ENCODE measurements around the gene OSM.
A peak's percentile ranks its signal among the peaks of the same experiment; 100 is the strongest.
"Not testable (repeated sequence)": the region's sequence is repeated elsewhere in the genome, so short reads cannot be mapped to it uniquely, and the experiment has no call there.

The OSM gene

GRCh38 chr22:30222321-30222720 lies 44.3 kb downstream of the OSM start:
- DNase-seq: no peak

- DNase-seq: peak; percentile 59
Observed at GRCh38 chr22:30221121-30221992, 45.3 kb downstream of the OSM start.

GRCh38 chr22:30220338-30221012 lies 46.2 kb downstream of the OSM start:
- DNase-seq: no peak

DNA sequence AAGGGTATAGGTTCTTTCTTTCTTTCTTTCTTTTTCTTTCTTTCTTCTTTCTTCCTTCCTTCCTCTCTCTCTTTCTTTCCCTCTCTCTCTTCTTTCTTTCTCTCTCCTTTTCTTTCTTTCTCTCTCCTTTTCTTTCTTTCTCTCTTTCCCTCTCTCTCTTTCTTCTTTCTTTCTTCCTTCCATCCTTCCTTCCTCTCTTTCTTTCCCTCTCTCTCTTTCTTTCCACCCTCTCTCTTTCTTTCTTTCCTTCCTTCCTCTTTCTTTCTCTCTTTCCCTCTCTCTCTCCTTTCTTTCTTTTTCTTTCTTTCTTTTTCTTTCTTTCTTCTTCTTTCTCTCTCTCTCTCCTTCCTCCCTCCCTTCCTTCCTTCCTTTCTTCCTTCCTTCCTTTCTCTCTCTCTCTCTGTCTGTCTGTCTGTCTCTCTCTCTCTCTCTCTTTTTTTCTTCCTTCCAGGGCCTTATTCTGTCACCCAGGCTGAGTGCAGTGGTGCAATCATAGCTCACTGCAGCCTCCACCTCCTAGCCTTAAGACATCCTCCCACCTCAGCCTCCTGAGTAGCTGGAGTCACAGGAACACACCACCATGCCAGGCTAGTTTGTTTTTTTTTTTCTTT lies 46.9 kb downstream of the OSM start:
- no peak for DNase-seq

DNA sequence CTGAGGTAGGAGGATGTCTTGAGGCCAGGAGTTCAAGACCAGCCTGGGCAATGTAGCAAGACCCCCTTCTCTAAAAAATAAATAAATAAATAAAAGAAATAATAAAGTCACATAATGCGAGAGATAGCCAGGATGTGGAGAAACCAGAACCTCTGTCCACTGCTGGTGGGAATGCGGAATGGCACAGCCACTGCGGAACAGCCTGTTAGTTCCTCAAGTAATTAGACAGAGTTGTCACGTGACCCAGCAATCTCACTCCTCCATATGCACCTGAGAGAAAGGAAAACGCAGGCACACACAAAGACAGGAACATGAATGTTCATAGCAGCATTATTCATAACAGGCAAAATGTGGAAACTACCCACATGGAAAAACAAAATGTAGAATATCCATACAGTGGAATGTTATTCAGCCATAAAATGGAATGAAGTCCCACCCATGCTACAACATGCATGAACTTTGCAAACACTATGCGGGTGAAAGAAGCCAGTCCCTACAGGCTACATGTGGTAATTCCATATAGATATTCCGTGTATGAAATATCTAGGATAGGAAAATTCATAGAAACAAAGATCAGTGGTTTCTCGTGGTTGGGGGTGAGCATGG lies 47.5 kb downstream of the OSM start:
- DNase-seq: no peak

DNA sequence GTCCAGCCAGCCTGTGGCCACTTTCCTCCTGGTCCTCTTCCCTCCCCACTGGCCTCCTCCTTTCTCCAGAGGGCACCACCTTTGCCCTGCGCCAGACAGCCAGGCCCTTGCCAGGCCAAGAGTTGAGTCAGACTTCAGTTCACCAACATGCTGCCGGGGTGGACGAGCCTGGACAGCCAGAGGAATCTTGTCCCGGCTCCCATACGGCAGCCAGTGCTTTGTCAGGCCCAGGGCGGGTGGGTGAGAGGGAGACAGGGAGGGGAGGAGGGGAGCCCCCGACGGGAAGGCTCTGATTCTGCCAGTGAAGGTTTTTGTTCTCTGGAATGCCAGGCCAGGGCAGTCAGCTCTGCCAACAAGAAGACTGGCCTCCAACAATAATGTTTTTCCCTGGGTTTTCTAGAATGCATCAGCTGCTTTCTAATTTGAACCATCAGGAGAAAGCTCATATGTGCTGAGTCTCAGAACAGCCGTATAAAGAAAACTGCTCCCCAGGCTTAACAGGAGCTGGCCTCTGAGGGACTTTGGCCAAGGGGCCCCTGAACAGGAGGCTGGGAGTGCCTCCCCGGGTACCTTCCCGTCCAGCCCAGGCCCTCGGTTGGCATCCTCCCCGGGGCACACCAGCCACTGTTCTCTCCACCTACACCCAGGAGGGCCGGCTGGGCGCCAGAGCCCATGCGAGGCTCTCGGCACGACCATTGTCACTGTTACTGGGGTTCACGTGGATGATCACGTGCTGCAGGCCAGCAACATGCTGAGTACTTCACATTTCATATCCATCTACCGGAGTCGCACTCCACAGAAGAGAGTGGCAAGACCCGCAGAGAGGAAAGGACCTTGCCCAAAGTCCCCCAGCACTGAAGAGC lies 48.7 kb downstream of the OSM start:
- no peak for DNase-seq

DNA sequence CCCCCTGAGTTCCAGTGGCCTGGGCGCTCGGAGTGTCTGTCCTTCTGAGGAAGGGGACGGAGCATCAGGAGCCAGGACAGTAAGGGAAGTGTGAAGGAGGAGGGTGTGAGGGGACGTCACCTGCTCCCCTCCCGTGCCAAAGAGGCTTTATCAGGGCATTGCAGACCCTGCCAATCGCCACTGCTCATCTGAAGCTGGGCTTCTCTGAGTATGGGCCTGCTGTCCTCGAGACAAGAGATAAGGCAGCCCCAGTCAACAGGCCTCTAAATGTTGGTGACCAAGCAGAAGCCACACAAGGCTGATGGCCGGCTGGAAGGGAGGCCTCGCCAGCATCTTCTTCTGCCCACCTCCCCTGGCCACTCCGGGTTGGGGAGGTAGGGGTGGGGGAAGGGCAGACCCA lies 49.9 kb downstream of the OSM start:
- DNase-seq: no peak

- DNase-seq: not testable (repeated sequence)
Observed at GRCh38 chr22:30216272-30216671, 50.4 kb downstream of the OSM start.

- DNase-seq: no peak
Observed at GRCh38 chr22:30214703-30215407, 51.8 kb downstream of the OSM start.

- no peak for DNase-seq
Observed at GRCh38 chr22:30212996-30213441, 53.6 kb downstream of the OSM start.

Data from stimulated activated naive CD4-positive, alpha-beta T cell treated with Interleukin-2 at 50 U/mL for 16 hours (primary cell).